Chondrocyte (in vitro differentiated cells): ENCODE results near the gene ELFN2. TPM values are rescaled to one million over a fixed set of nuclear protein-coding genes. Genes with fewer than 3 reads are reported as not detected.

ENCODE experiments used
- DNase-seq: peaks from one replicate; pipeline ENCODE4 v3.0.0; 2021; ENCODE audit warnings: mixed read lengths, low spot score
- H3K27ac Mint-ChIP-seq: one replicate; pipeline ENCODE4 v1.8.0; 2021; ENCODE audit warnings: mild to moderate bottlenecking, moderate library complexity, mixed read lengths; ENCODE audit not compliant: unreplicated experiment
- H3K27me3 Mint-ChIP-seq: 2 replicates; pipeline ENCODE4 v1.8.0; 2021; ENCODE audit warnings: low read depth, mixed read lengths
- H3K36me3 Mint-ChIP-seq: 2 replicates; pipeline ENCODE4 v1.8.0; 2021; ENCODE audit warnings: low read depth, mixed read lengths
- H3K4me1 Mint-ChIP-seq: 2 replicates; pipeline ENCODE4 v1.8.0; 2021; ENCODE audit warnings: low read depth, mild to moderate bottlenecking, mixed read lengths
- H3K4me3 Mint-ChIP-seq: one replicate; pipeline ENCODE4 v1.8.0; 2021; ENCODE audit warnings: mild to moderate bottlenecking, moderate library complexity, mixed read lengths; ENCODE audit not compliant: unreplicated experiment
- H3K9me3 Mint-ChIP-seq: 2 replicates; pipeline ENCODE4 v1.8.0; 2021; ENCODE audit warnings: low read depth, mixed read lengths
- total RNA-seq: library from RNA; stranded (reverse); gene quantifications from 3 replicates; pipeline ENCODE4 v1.2.1, GENCODE V29; 2021
- TF ChIP-seq, protein P1 (sequence below): fragments of 200-600 bp; sonication (generic); IDR thresholded peaks from 2 replicates; pipeline ENCODE4 v1.5.0; 2021; ENCODE audit warnings: antibody characterized with exemption, mild to moderate bottlenecking, moderate library complexity

ELFN2 gene
- total RNA-seq, 1 donor from 2014 or later = 0.65 TPM

DNA sequence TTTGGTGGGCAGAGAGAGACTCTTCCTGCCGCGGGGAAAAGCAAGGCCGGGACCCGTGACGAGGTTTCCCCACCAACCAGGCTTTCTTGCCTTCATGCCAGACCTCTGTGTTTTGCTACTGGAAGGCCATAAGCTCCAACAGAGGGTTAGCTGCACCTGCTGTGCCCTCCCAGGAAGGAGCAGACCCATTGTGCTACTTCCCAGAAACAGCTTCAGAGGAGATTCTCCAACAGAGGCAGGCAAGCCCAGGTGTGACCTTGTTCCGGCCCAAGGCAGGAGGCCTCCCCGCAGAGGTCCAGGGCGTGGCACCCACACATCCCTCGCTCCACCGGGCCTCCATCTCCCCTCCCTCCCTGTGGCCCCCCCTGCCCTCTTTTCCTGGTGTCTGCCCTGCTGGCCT, 57.8 kb downstream of the ELFN2 start:
- Mint-ChIP-seq H3K4me3 (no peak overlapping the region), H3K27ac (no peak overlapping the region), H3K27me3 (peaks cover 4% of the 10 kb centered on the region), H3K36me3 (no peaks in the 10 kb centered on the region), H3K9me3 (no peaks in the 10 kb centered on the region), H3K4me1 (no peaks in the 10 kb centered on the region)
- DNase-seq = no peak
- TF ChIP-seq, protein P1, sequence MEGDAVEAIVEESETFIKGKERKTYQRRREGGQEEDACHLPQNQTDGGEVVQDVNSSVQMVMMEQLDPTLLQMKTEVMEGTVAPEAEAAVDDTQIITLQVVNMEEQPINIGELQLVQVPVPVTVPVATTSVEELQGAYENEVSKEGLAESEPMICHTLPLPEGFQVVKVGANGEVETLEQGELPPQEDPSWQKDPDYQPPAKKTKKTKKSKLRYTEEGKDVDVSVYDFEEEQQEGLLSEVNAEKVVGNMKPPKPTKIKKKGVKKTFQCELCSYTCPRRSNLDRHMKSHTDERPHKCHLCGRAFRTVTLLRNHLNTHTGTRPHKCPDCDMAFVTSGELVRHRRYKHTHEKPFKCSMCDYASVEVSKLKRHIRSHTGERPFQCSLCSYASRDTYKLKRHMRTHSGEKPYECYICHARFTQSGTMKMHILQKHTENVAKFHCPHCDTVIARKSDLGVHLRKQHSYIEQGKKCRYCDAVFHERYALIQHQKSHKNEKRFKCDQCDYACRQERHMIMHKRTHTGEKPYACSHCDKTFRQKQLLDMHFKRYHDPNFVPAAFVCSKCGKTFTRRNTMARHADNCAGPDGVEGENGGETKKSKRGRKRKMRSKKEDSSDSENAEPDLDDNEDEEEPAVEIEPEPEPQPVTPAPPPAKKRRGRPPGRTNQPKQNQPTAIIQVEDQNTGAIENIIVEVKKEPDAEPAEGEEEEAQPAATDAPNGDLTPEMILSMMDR = no peak

DNA sequence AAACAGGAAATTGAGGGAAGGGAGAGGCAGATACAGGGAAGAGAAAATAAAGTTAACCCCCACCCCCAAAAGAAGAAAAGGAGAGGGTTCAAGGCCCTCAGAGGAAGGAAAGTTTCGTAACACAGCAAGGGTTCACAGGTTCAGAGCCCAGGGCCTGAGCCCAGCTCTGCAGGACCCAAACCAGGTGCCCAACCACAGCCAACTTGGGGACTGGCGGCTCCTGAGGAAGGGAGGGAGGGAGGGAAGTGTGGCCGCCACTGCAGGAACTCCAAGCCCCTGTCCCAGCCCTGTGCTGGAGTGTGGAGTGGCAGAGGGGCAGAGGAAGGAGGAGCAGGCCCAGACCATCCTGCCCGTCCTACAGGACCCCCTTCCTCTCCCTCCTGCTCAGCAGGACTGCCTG, 59.2 kb downstream of the ELFN2 start:
- H3K36me3 Mint-ChIP-seq = no peaks in the 10 kb centered on the region
- TF ChIP-seq, protein P1 = no peak

DNA sequence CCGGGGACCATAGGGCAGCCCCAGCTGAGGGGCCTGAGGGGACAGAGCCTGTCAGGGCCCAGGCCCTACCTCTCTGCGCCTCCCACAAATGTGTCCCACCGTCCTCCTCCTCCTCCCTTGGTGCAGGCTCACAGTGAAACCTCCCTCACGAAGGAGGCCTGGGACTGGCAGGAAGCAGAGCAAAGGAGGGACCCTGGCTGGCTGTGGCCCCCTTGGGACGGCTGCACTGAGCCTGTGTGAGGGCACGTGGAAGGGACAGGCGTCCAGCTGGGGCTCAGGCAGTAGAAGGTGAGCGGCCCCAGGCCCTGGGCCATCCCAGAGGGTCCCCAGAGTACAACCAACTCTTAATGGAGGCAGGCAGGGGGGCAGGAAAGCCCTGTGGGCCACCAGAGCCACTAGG, 60.7 kb downstream of the ELFN2 start:
- Mint-ChIP-seq H3K4me3 (no peak overlapping the region), H3K27me3 (peaks cover 4% of the 10 kb centered on the region), H3K9me3 (no peaks in the 10 kb centered on the region), H3K36me3 (no peaks in the 10 kb centered on the region), H3K27ac (no peak overlapping the region), H3K4me1 (no peaks in the 10 kb centered on the region)
- DNase-seq = no peak
- TF ChIP-seq, protein P1 = no peak

More for the DNA sequence above, 59.2 kb downstream of the ELFN2 start:
- DNase-seq = no peak
- H3K4me1 Mint-ChIP-seq = no peaks in the 10 kb centered on the region
- no peaks in the 10 kb centered on the region for H3K9me3 Mint-ChIP-seq
- H3K27ac Mint-ChIP-seq = no peak overlapping the region
- H3K4me3 Mint-ChIP-seq = no peak overlapping the region
- peaks cover 4% of the 10 kb centered on the region for H3K27me3 Mint-ChIP-seq

DNA sequence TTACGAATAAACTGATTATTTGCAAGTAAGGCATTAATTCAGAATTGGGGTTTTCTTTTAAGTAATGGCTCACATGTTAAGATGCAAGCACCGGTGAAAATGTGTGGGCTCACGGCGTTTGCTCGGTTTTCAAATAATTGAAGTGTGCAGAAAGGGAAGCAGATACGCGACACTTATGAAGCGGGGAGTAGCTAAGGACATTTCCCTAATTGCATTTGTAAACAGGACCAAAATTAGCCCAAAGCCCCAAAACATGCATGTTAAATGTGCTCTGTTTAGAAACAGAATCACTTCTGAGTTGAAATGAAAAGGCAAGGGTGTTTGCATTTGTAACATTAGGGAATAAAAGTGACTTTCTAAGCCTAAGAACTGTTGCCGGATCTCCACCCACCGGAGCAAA, 61.3 kb downstream of the ELFN2 start:
- Mint-ChIP-seq H3K27me3 (peaks cover 4% of the 10 kb centered on the region), H3K4me1 (no peaks in the 10 kb centered on the region), H3K27ac (no peak overlapping the region), H3K9me3 (no peaks in the 10 kb centered on the region), H3K4me3 (no peak overlapping the region), H3K36me3 (no peaks in the 10 kb centered on the region)
- no peak for DNase-seq
- TF ChIP-seq, protein P1 = no peak

DNA sequence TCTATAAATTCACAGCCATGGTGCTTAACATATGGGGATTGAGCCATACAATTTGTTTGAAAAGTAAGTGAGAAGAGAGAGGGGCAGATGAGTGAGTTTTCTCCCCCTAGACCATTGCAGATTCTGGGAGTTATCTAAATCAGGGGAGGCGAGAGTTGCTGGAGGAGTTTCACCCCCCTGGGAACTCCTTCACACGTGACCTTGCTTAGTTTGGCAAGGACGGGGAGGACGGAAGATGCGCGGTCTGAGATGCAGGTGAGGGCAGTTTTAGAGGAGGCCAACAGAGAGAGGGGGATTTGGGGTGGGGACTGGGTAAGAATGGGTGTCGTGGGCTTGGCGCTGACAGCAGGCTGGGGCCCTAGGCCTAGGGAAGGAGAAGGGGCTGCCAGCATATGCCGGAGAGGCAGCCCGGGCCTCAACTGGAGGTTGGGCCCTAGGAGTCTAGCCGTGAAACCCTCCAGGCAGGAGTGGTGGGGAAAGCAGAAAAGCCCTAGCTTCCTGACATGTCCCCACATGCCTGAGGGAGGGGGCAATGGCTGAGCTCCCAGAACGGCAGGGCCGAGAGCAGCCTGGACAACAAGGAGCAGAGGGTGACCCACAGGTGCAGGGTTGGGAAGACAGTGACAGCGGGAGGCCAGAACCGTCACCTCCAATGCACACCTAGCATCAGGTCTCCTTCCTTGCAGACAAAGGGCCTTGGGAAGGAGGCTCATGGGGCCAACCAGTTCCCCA, 63.9 kb downstream of the ELFN2 start:
- no peak for DNase-seq
- H3K4me1 Mint-ChIP-seq = peaks cover 3% of the 10 kb centered on the region
- no peak overlapping the region for H3K27ac Mint-ChIP-seq
- TF ChIP-seq, protein P1 = no peak
- no peaks in the 10 kb centered on the region for H3K9me3 Mint-ChIP-seq
- peaks cover 4% of the 10 kb centered on the region for H3K27me3 Mint-ChIP-seq
- no peak overlapping the region for H3K4me3 Mint-ChIP-seq
- H3K36me3 Mint-ChIP-seq = no peaks in the 10 kb centered on the region
